ENCODE data around the gene GRID1.
"Not testable (repeated sequence)": the region's sequence is repeated elsewhere in the genome, so short reads cannot be mapped to it uniquely, and the experiment has no call there.

Gene GRID1

GRCh38 chr10:85858776-85859515, 507.6 kb downstream of the GRID1 start:
- DNase-seq (ENCODE audit: low read depth in 2 of 3, low spot score in 2 of 3): no peak

DNA sequence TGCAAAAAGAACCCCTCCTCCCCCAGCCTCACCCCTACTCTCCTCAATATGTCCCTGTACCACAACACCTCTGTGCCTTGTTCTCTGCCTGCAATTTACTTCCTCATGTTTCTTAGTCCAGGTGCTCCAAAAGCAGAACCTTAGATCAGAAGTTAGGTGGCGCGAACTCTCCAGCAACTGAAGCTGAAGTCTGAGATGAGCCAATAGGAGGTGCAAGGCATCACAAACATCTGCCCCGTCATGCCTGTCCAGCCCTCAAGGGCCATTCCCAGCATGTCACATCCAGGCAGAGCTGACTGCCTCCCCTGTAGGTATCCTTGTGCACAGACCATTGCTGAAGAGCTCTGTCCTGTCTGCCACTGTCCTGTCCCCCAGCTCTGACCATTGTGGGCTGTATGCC, 508.8 kb downstream of the GRID1 start:
- DNase-seq (ENCODE audit: low read depth in 2 of 3, low spot score in 2 of 3): no peak

DNA sequence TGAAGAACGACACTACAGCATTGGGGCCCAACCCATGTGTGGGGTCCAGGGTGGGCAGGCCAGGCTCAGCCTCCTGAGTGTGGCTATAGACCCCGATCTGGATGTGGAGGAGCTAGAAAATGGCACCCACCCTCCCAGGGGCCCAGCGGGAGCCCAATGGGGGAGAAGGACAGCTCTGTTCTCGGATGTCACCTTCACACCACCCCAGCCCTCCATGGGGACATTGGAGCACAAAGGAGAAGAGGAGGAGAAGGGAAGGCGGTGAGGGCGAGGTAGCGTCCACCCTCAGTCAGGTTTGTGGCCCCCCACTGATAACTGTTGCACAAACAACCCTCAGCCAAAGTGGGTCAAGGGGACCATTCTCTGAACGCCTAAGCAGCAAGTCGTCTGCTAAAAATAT, 509.3 kb downstream of the GRID1 start:
- no peak for DNase-seq (ENCODE audit: low read depth in 2 of 3, low spot score in 2 of 3)

GRCh38 chr10:85851934-85852333, 514.7 kb downstream of the GRID1 start:
- no peak for DNase-seq (ENCODE audit: low read depth in 2 of 3, low spot score in 2 of 3)

- DNase-seq (ENCODE audit: low read depth in 2 of 3, low spot score in 2 of 3): no peak
Observed at GRCh38 chr10:85851325-85851724, 515.3 kb downstream of the GRID1 start.

DNA sequence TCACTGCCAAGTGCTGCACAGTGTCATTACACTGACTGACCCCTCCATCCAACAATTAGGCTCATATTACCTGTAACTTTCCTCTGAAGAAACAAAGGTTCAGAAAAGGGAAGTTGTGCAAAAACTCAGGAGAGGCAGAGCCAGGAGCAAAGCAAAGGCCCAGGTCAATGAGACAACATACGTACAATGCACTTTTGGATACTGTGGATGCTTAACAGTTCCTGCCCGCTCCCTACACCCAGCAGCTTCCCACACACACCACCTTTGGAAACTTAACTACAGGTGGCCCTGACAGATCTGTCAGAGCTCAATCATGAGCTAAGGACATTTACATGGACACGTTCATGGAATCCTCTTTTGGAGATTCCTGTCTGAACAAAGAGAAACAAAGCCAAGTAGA, 515.9 kb downstream of the GRID1 start:
- DNase-seq (ENCODE audit: low read depth in 2 of 3, low spot score in 2 of 3): no peak

DNA sequence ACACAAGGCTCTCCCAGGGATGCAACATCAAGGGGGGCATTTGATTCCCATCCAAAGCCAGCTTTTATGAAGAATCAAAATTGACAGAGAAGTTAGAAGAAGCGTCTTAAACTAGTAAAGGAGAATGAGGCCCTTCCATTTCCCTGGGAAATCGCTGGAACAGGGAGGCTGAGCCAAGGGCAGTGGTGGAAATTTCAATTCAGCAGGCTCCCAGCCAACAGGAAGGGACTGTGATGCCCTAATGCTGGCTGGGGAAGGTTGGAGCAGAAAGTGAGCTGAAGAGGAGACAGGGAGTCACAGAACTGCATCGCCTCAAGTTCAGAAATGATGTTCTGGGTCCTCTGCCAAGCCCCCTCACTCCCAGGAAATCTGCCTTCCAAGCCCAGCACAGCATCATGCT, 517.3 kb downstream of the GRID1 start:
- no peak for DNase-seq (ENCODE audit: low read depth in 2 of 3, low spot score in 2 of 3)

DNA sequence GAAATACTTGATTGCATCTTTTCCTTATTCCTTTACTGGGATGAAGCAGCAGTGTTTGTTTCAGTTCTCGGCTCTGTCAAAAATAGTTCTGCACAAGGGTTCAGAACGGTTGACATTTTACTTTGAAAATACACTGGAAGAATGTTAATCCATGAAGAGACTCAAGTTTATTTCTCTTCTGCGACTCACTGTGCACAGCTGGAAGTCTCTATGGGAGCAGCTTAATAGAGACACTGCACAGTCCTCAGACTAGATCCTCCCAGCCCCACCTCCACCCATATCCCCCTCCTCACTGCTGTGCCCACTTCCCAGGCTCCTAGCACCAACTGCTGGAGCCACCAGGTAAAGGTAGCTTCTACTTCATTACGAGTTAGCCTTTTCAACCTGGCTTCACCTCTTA, 517.8 kb downstream of the GRID1 start:
- no peak for DNase-seq (ENCODE audit: low read depth in 2 of 3, low spot score in 2 of 3)

GRCh38 chr10:85847085-85847484, 519.5 kb downstream of the GRID1 start:
- DNase-seq (ENCODE audit: low read depth in 2 of 3, low spot score in 2 of 3): no peak

DNA sequence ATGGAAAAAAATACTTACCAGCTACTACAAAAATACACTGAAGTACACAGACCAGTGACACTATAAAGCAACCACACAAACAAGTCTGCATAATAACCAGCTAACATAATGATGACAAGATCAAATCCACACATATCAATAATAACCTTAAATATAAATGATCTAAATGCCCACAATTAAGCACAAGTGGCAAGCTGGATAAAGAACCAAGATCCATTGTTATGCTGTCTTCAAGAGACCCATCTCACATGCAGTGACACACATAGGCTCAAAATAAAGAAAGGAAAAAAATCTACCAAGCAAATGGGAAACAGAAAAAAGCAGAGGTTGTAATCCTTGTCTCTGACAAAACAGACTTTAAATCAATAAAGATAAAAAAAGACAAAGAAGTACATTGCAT, 527.9 kb downstream of the GRID1 start:
- DNase-seq (ENCODE audit: low read depth in 2 of 3, low spot score in 2 of 3): not testable (repeated sequence)

DNA sequence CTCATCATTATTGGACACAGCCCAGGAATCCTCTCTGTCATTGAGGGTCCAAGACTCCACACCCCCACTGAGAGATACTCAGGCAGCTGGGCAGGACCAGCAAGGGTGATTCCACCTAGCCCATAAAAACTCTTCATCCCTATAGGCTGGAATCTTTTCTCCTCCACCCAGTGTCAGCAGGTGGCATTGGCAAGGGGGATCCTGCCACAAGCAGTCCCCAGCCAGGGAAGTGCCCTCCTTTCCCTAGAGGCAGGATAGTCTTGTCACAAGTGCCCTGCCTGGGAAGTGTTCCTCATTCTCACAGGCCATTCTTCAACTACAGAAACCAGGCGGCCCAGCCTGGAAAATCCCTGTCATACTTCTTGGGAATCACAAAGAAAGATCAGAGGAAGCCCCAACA, 533.6 kb downstream of the GRID1 start:
- DNase-seq (ENCODE audit: low read depth in 2 of 3, low spot score in 2 of 3): no peak

DNA sequence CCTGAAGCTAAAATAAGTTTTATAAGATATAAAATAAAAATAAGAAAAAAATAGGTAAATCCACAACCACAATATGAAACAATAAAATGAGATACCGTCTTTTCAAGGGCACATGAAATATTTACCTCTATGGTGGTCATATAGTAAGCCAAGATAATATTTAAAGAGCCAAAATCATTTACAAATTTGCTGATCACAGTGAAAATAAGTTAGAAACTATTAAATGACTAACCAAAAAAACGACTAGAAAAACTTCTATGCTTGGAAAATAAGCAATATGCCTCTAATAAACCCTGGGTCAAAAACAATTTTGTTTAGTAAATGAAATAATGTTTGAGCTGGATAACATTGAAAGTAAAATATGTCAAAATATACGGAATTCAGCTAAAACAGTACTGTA, 535.2 kb downstream of the GRID1 start:
- DNase-seq (ENCODE audit: low read depth in 2 of 3, low spot score in 2 of 3): no peak

DNA sequence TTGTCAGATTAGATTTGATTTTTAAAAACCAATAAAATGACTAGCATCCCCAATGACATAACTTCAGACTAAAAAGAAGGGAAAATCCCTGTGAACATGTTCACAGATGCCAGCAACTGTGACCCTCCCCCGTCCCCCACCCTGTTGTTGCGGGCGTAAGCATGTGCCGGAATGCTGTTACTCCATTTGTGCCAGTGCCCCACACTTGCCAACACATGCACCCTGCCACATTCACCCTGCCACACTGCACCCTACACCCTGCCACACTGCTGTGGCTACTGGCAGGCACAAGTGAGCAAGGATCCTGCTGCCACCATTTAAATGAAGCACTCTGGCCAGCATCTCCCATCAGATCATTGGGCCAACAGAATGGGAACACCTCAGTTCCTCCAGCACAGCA, 540.2 kb downstream of the GRID1 start:
- no peak for DNase-seq (ENCODE audit: low read depth in 2 of 3, low spot score in 2 of 3)

- no peak for DNase-seq (ENCODE audit: low read depth in 2 of 3, low spot score in 2 of 3)
Observed at GRCh38 chr10:85811405-85811804, 555.2 kb downstream of the GRID1 start.

- no peak for DNase-seq (ENCODE audit: low read depth in 2 of 3, low spot score in 2 of 3)
Observed at GRCh38 chr10:85810674-85811073, 555.9 kb downstream of the GRID1 start.

DNA sequence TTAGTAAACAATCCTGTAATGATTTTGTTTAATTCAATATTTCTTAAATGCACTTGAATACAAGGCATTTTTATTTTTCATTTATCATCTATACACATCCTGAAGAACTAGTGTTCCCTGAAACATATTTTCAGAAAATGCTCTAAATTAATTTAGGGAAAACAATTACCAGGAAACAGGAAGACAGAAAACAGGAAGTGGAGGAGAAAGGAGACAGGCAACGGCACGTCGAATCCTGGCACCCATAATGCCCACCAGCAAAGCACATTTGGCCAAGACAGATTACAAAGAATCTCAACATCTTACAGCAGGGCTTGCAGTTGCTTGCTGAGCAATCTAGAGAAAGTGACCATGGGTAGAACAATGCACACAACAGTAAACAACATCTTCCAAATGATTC, 571.1 kb downstream of the GRID1 start:
- no peak for DNase-seq (ENCODE audit: low read depth in 2 of 3, low spot score in 2 of 3)

DNA sequence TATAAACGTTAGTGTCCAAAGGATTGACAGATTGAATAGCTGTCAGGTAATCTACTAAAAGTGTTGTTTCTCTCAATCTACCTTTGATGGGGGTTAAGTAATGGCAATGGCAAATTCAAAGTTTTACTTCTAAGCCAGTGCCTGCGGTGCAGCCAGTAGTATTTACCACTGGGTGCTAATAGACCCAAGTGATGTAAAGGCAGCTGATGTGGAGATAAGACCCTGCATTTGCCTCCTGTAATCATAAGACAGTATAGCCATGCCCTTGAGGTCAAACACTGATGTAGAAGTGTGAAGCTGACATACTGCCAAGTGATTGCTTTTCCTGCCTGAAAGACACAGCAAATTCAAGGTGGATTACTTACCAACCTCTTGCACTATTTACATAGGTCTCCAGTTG, 572.0 kb downstream of the GRID1 start:
- no peak for DNase-seq (ENCODE audit: low read depth in 2 of 3, low spot score in 2 of 3)

- no peak for DNase-seq (ENCODE audit: low read depth in 2 of 3, low spot score in 2 of 3)
Observed at GRCh38 chr10:85792533-85792858, 574.1 kb downstream of the GRID1 start.

- DNase-seq (ENCODE audit: low read depth in 2 of 3, low spot score in 2 of 3): no peak
Observed at GRCh38 chr10:85791818-85792532, 574.6 kb downstream of the GRID1 start.

GRCh38 chr10:85789982-85790789, 576.4 kb downstream of the GRID1 start:
- no peak for DNase-seq (ENCODE audit: low read depth in 2 of 3, low spot score in 2 of 3)

GRCh38 chr10:85789125-85789524, 577.5 kb downstream of the GRID1 start:
- no peak for DNase-seq (ENCODE audit: low read depth in 2 of 3, low spot score in 2 of 3)

DNA sequence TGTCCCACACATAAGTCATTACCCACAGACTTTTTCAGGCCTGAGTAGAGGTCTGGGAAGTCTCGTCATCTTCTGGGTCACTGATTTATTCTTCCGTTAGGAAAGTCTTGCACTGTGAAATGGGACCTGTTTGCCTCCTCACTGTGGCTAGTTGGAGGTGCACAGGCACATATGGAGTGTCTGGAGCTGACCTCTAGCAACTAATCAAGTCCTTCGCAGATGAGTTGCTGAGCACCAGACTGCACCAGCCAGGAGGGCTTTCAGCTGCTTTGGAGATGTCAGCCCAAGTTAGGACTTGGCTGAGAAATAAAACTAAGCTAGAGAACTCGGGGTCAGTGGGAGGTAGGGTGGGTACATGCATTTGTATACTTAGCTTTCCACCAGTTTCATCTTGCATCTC, 578.0 kb downstream of the GRID1 start:
- no peak for DNase-seq (ENCODE audit: low read depth in 2 of 3, low spot score in 2 of 3)
